PC-9 (cell line): ENCODE measurements around the gene B4GALT6. TPM values are rescaled to one million over a fixed set of nuclear protein-coding genes. Genes with fewer than 3 reads are reported as not detected.

Experiments
- BruUV-seq: library from RNA; stranded (reverse); fragments of 400-500 nt; replicated peaks from 2 replicates; lab custom pipeline; 2021; lab: Mats Ljungman, UMichigan
- CTCF ChIA-PET: fragments of 300-600 bp; sonication (Branson Sonifier 250); formaldehyde crosslinking; loops from one replicate; lab custom pipeline; 2022; ENCODE audit warnings: antibody characterized with exemption; lab: Charles Lee
- POLR2A ChIA-PET: fragments of 300-600 bp; sonication (Branson Sonifier 250); formaldehyde crosslinking; loops from one replicate; lab custom pipeline; 2022; ENCODE audit warnings: antibody characterized with exemption; ENCODE audit not compliant: unreplicated experiment; lab: Charles Lee
- DNase-seq, 2 experiments: peaks; one replicate each; pipeline versions ENCODE4 v3.0.0 to v3.0.0-alpha.2; 2015 to 2022; ENCODE audit warnings: mixed read lengths in 1 of 2
- H2AFZ ChIP-seq: fragments of 200-600 bp; sonication (generic); 2 replicates; pipeline ENCODE4 v1.8.1; 2017; ENCODE audit warnings: antibody characterized with exemption
- H3F3A ChIP-seq: fragments of 200-600 bp; sonication (generic); 2 replicates; pipeline ENCODE4 v1.8.1; 2017; ENCODE audit warnings: antibody characterized with exemption, mild to moderate bottlenecking, low read depth; ENCODE audit not compliant: insufficient read depth
- H3K27ac ChIP-seq: fragments of 200-600 bp; sonication (generic); 2 replicates; pipeline ENCODE4 v1.6.1; 2016; ENCODE audit warnings: mixed run types
- H3K27me3 ChIP-seq: fragments of 200-600 bp; sonication (generic); 2 replicates; pipeline ENCODE4 v1.6.1; 2016; ENCODE audit warnings: low read depth, mixed run types; ENCODE audit not compliant: insufficient read depth
- H3K36me3 ChIP-seq: fragments of 200-600 bp; sonication (generic); 2 replicates; pipeline ENCODE4 v1.6.1; 2016; ENCODE audit warnings: low read depth, mixed run types
- H3K4me1 ChIP-seq: fragments of 200-600 bp; sonication (generic); replicated peaks from 2 replicates; pipeline ENCODE4 v1.6.1; 2016; ENCODE audit warnings: mixed run types; ENCODE audit not compliant: insufficient read depth
- H3K4me2 ChIP-seq: fragments of 200-600 bp; sonication (generic); 2 replicates; pipeline ENCODE4 v1.6.1; 2017; ENCODE audit warnings: mixed run types
- H3K4me3 ChIP-seq: fragments of 200-600 bp; sonication (generic); 2 replicates; pipeline ENCODE4 v1.6.1; 2016; ENCODE audit warnings: mixed run types
- H3K79me2 ChIP-seq: fragments of 200-600 bp; sonication (generic); 2 replicates; pipeline ENCODE4 v1.6.1; 2017; ENCODE audit warnings: low read depth, mixed run types
- H3K9me2 ChIP-seq: fragments of 200-600 bp; sonication (generic); 2 replicates; pipeline ENCODE4 v1.8.1; 2017; ENCODE audit warnings: mild to moderate bottlenecking; ENCODE audit not compliant: insufficient read depth
- H3K9me3 ChIP-seq: fragments of 200-600 bp; sonication (generic); 2 replicates; pipeline ENCODE4 v1.8.1; 2016; ENCODE audit warnings: low read depth; ENCODE audit not compliant: insufficient read depth
- H4K20me1 ChIP-seq: fragments of 200-600 bp; sonication (generic); 2 replicates; pipeline ENCODE4 v1.8.1; 2017; ENCODE audit not compliant: insufficient read depth
- EZH2 ChIP-seq: fragments of 200-600 bp; sonication (generic); IDR thresholded peaks from 2 replicates; pipeline ENCODE4 v1.8.0; 2017; ENCODE audit warnings: antibody characterized with exemption, low read depth
- intact Hi-C: fragments of 100-400 bp; cut with micrococcal nuclease; formaldehyde crosslinking; loops from one replicate; pipeline ENCODE4 v1.10.0; 2022; ENCODE audit not compliant: unreplicated experiment
- total RNA-seq: library from RNA; stranded (reverse); gene quantifications from 2 replicates; pipeline ENCODE4 v1.2.3, GENCODE V29; 2021
- TF ChIP-seq, protein P1 (sequence below): fragments of 200-600 bp; sonication (generic); conservative IDR thresholded peaks from 2 replicates; pipeline ENCODE4 v1.6.1; 2017; ENCODE audit warnings: mixed run types, antibody characterized with exemption, mild to moderate bottlenecking, moderate library complexity

Gene B4GALT6
- total RNA-seq, 1 experiment from 2014 or later, result 5.3 TPM

DNA sequence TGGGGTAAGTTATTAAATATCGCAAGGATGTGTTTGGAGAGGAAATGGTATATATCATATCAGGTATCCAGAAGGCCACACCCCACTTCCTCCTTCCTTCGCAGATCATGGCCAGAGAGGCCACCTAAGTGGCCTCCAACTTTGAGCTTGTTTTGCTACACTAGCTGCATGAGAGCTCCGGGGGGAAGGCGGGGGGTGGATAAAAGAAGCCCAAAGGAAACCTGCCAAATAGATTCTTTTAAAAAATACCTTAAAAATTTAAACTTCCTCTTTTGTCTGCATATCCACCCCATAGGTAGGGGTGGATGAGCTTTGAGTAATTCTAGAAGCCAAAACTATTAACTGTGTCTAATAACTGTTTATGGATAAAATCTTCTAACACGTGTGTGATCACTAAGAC is 98.4 kb downstream of the B4GALT6 start:
- intact Hi-C loops, result no loop called here
- CTCF ChIA-PET, result no interaction called here

DNA sequence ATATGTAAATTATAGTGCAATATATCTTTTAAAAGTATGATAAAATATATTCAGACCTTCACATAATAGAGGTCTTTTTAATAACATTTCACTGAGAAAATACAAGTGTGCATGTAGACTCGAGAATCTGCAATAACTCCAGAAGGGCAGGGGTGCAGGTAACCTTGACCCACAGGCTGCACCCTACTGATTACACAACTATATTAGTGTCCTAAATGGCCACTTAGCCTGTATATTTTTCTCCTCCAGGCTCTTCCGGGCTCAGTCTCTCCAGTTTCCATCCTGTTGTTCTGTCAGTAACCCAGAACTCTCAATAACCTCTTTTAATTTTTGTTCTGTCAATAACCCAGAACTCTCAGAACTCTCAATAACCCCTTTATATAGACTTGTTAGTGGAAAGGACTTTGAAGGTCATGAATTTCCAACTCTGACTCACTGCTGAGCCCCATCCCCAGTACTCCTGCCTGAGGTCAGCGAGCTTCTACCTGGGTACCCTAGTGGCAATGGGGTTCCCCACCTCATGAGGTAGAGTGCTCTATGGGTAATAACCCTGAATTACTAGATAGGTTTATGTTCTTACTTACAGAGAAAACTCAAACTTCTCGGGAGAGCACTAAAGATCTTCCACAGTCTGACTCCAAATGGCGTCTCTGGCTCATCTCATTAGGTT is 101.1 kb downstream of the B4GALT6 start:
- H3K27ac ChIP-seq, result no peak overlapping the region
- POLR2A ChIA-PET, result no interaction called here
- H3K27me3 ChIP-seq, result no peaks in the 10 kb centered on the region
- no peaks in the 10 kb centered on the region for H3K9me2 ChIP-seq
- CTCF ChIA-PET, result no interaction called here
- no peak overlapping the region for H2AFZ ChIP-seq
- no peak overlapping the region for H3K4me2 ChIP-seq
- no peaks in the 10 kb centered on the region for H4K20me1 ChIP-seq
- H3K79me2 ChIP-seq, result no peaks in the 10 kb centered on the region
- no peak for DNase-seq
- no peaks in the 10 kb centered on the region for H3F3A ChIP-seq
- TF ChIP-seq EZH2, result no peak
- TF ChIP-seq, protein P1, sequence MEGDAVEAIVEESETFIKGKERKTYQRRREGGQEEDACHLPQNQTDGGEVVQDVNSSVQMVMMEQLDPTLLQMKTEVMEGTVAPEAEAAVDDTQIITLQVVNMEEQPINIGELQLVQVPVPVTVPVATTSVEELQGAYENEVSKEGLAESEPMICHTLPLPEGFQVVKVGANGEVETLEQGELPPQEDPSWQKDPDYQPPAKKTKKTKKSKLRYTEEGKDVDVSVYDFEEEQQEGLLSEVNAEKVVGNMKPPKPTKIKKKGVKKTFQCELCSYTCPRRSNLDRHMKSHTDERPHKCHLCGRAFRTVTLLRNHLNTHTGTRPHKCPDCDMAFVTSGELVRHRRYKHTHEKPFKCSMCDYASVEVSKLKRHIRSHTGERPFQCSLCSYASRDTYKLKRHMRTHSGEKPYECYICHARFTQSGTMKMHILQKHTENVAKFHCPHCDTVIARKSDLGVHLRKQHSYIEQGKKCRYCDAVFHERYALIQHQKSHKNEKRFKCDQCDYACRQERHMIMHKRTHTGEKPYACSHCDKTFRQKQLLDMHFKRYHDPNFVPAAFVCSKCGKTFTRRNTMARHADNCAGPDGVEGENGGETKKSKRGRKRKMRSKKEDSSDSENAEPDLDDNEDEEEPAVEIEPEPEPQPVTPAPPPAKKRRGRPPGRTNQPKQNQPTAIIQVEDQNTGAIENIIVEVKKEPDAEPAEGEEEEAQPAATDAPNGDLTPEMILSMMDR, result no peak
- no peaks in the 10 kb centered on the region for H3K4me1 ChIP-seq
- BruUV-seq, result no TSS peak
- no peak overlapping the region for H3K4me3 ChIP-seq
- H3K36me3 ChIP-seq, result no peaks in the 10 kb centered on the region
- H3K9me3 ChIP-seq, result no peaks in the 10 kb centered on the region
- intact Hi-C loops, result no loop called here

More for the DNA sequence above, 98.4 kb downstream of the B4GALT6 start:
- no peak overlapping the region for H3K27ac ChIP-seq
- no peaks in the 10 kb centered on the region for H3K79me2 ChIP-seq
- DNase-seq, result no peak
- H3K9me3 ChIP-seq, result no peaks in the 10 kb centered on the region
- no peaks in the 10 kb centered on the region for H3K4me1 ChIP-seq
- H3K4me2 ChIP-seq, result no peak overlapping the region
- H3K4me3 ChIP-seq, result no peak overlapping the region
- no peaks in the 10 kb centered on the region for H4K20me1 ChIP-seq
- no peaks in the 10 kb centered on the region for H3K27me3 ChIP-seq
- BruUV-seq, result no TSS peak
- no peak for TF ChIP-seq EZH2
- TF ChIP-seq, protein P1, result no peak
- H3F3A ChIP-seq, result no peaks in the 10 kb centered on the region
- H3K36me3 ChIP-seq, result no peaks in the 10 kb centered on the region
- H3K9me2 ChIP-seq, result no peaks in the 10 kb centered on the region
- H2AFZ ChIP-seq, result no peak overlapping the region
- POLR2A ChIA-PET, result no interaction called here

DNA sequence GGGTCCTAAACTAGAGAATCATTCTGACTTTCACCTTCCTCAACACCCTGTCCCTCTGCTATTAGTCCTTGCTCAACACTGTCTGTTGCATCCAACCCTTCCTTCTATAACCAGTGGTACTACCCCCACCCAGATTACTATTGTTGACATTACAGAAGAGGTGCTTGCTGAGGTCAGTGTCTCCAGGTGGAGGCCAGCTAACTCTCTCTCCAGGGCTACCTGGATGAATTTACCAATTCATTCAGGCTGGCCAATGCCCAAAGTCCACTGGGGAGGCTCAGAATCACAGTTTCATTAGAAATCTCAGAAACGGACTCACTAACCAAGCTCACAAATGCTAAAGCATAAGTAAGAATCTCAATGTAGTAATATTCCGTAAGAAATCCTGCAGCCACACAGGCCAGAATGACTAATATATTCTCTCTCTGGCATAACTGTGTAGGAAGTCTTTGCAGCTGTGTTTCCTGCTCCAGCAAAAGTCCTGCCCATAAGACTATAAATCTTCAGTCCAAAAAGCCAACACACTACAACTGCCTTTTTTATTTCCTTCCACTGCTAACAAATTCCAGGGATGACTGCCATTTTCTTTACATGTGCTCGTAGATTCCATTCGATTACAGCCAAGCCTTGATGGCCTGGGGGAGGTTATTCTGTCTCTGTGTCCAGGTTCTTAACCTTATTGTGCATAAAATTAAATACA is 102.7 kb downstream of the B4GALT6 start:
- Histone ChIP-seq H3K4me1 (no peaks in the 10 kb centered on the region), H3K4me3 (no peak overlapping the region), H3K9me2 (no peaks in the 10 kb centered on the region), H3K79me2 (no peaks in the 10 kb centered on the region), H4K20me1 (no peaks in the 10 kb centered on the region), H2AFZ (no peak overlapping the region), H3K9me3 (no peaks in the 10 kb centered on the region), H3K36me3 (no peaks in the 10 kb centered on the region), H3K27ac (no peak overlapping the region), H3F3A (no peaks in the 10 kb centered on the region), H3K4me2 (no peak overlapping the region), H3K27me3 (no peaks in the 10 kb centered on the region)
- BruUV-seq, result no TSS peak
- DNase-seq, result no peak
- ChIA-PET POLR2A (no interaction called here), CTCF (no interaction called here)
- intact Hi-C loops, result no loop called here
- TF ChIP-seq, protein P1, result no peak
- TF ChIP-seq EZH2, result no peak
